IMR-90 (cell line): ENCODE data around the gene SORL1.

ENCODE experiments used
- CTCF ChIP-seq: conservative IDR thresholded peaks from 2 replicates; pipeline ENCODE4 v1.5.1; 2012; ENCODE audit warnings: mild to moderate bottlenecking, low read depth, low read length, improper control_type of control experiment
- MAZ ChIP-seq: IDR thresholded peaks from 2 replicates; pipeline ENCODE4 v1.6.1; 2012; ENCODE audit warnings: low read depth, mild to moderate bottlenecking, low read length, improper control_type of control experiment, moderate library complexity, borderline replicate concordance
- POLR2A ChIP-seq: IDR thresholded peaks from 2 replicates; pipeline ENCODE4 v1.6.1; 2012; ENCODE audit warnings: mild to moderate bottlenecking, low read depth, low read length

- no peak for TF ChIP-seq CTCF
- TF ChIP-seq POLR2A: no peak
- no peak for TF ChIP-seq MAZ
Measured at GRCh38 chr11:121570453-121570852, 118.3 kb downstream of the SORL1 start.
